ENCODE results near the gene CCDC136.

CCDC136 gene

GRCh38 chr7:128833148-128833945 lies 41.6 kb downstream of the CCDC136 start:
- DNase-seq, result no peak

- DNase-seq, result no peak
Measured at GRCh38 chr7:128833946-128834325, 42.2 kb downstream of the CCDC136 start.

DNA sequence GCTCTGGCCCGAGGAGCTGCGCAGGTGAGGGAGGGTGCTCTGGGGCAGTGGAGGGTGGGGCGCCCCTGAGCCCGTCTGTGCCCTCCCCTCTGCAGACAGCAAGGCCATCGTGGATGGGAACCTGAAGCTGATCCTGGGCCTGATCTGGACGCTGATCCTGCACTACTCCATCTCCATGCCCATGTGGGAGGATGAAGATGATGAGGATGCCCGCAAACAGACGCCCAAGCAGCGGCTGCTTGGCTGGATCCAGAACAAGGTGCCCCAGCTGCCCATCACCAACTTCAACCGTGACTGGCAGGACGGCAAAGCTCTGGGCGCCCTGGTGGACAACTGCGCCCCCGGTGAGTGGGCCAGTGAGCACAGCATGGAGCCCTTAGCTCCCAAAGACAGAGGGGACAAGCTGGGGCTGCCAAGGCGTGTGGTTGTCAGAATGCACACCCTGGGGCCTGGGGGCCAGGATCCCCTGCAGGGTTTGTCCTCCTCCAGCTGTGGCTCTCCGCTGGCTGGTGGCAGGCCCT lies 43.5 kb downstream of the CCDC136 start:
- DNase-seq, result no peak

DNA sequence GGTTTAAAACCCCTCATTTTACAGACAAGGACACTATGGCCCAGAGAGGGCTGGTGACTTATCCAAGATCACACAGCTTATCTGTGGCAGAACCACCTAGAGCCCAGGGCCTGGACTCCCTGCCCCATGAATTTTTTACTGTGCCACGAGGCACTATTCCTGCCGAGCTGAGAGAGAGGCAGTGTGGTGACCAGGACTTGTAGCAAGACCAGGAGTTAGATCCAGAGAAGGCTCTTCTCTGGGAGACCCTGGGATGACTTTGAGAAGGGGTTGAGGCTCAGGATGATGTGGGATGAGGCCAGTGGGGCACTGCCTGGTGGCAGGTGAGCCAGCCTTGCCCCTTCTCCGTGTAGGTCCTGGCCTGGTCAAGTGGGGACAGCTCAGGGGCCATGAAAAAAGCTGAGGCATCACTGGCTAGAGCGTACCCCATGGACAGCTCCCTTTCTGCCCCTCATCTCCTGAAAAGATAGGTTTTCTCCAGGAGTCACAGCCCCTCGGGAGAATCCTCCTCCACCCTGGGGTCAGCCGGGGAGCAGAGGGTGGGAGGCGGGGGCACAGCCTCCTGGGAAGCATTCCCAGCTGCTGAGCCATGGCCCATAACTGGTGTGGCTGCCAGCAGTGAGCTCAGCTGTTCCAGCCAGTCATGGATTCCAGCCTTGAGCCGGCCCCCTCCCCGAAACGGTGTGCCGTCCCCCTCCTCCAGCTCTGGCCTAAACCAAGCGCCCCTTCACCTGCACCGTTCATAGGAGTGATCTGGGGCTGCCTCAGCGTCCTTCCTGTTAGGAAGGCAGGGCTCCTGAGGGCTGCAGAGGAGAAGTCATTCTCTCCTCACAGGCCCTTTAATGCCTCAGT lies 44.2 kb downstream of the CCDC136 start:
- no peak for DNase-seq

- DNase-seq, result no peak
Measured at GRCh38 chr7:128836729-128837348, 45.1 kb downstream of the CCDC136 start.

DNA sequence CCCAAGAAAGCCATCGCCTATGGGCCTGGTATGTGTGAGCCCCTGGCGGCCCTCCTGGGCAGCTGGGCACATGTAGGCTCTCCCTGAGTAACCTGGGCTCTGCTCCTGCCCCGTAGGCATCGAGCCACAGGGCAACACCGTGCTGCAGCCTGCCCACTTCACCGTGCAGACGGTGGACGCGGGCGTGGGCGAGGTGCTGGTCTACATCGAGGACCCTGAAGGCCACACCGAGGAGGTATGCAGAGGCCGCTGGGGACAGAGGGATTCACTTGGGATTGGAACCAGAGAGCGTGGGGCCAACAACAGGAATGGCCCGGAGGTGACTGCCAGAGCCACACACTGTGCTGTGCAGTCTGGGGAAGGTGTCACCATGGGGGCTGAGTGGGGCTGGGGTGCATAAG lies 45.8 kb downstream of the CCDC136 start:
- no peak for DNase-seq

DNA sequence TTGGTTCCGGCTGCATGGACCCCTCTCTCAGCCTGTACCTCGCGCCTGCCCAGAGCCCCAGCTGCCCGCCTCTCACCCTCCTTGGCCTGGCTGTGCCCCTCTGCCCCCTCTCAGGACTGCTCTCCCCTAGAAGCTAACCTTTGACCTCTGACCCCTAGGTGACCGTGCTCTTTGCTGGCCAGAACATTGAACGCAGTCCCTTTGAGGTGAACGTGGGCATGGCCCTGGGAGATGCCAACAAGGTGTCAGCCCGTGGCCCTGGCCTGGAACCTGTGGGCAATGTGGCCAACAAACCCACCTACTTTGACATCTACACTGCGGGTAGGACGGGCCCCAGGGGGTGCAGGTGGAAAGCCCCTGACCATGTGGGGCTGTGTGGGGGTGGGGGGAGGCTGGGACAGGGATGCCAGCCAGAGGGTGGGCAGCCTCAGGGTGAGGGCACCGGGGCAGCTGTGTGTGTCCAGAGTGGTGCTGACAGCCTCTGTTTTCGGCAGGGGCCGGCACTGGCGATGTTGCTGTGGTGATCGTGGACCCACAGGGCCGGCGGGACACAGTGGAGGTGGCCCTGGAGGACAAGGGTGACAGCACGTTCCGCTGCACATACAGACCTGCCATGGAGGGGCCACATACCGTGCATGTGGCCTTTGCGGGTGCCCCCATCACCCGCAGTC lies 46.5 kb downstream of the CCDC136 start:
- DNase-seq, result no peak

DNA sequence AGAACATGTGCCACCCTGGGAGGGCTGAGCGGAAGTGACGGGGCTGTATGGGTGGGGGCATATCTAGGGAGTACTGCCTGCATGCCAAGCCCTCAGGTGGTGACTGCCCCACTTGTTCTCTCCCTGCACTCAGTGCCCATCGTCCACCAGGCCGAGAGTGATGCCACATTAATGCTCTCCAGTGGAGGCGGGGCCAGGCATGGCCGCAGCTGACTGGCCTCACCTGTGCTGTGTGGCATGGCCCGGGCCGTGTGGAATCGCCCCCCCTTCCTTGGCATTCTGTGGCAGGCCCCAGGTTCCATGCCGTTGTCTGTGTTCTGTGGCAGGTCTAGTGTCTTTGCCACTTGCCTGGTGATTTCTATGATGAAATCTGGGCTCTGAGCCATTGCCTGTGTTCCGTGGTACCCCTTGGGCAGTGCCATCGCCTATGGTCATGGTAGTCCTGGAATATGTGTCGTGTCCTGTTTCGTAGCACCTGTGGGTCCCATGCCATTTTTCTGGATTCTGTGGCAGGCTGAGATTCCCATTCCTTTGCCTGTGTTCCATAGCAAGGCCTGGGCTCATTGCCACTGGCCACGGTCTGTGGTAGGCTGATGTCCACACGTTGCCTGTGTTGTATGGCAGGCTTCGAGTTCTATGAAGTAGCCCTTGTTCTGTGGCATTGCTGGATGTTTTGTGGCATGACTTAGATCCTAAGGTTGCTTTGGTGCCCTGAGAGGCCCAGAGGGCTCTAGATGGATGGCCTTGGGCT lies 47.4 kb downstream of the CCDC136 start:
- no peak for DNase-seq

GRCh38 chr7:128839751-128840177 lies 48.0 kb downstream of the CCDC136 start:
- DNase-seq, result no peak

DNA sequence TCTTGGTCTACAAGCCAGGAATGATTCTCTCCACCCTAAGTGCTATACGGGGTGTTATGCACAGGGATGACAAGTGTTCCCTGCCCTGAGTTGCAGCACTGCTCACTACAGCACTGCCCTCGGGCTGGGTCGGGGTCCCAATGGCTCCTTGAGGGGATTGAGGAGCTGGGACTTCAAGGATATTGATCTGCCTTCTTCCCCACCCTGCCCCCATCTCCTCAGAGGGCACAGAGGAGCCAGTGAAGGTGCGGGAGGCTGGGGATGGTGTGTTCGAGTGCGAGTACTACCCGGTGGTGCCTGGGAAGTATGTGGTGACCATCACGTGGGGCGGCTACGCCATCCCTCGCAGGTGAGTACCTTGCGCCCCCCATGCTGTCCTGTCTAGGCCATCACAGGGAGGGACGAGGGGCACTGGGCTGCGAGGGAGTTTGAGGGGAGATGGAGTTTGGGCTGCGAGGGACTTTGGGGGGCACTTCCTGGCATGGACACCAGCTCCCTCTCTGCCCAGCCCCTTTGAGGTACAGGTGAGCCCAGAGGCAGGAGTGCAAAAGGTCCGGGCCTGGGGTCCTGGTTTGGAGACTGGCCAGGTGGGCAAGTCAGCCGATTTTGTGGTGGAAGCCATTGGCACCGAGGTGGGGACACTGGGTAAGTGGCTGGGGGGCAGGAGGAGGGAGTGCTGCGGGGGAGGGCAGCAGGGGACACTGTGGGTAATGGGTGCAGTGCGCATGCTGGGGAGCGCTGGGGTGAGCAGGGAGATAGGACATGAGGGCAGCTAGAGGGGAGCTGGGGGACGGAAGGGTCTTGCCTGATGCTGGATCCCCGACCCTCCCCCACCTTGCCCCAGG lies 48.8 kb downstream of the CCDC136 start:
- no peak for DNase-seq

DNA sequence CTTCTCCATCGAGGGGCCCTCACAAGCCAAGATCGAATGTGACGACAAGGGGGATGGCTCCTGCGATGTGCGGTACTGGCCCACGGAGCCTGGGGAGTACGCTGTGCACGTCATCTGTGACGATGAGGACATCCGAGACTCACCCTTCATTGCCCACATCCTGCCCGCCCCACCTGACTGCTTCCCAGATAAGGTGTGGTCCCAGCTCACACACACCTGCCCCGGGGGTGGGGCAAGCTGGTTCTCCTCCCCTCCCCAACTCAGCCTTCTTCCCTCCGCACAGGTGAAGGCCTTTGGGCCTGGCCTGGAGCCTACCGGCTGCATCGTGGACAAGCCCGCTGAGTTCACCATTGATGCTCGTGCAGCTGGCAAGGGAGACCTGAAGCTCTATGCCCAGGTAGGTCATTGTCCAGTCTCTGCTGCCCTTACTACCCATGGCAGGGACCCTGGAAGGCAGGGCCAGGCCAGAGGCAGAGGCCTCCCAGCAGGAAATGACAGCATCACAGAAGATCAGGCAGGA lies 49.5 kb downstream of the CCDC136 start:
- DNase-seq, result no peak

DNA sequence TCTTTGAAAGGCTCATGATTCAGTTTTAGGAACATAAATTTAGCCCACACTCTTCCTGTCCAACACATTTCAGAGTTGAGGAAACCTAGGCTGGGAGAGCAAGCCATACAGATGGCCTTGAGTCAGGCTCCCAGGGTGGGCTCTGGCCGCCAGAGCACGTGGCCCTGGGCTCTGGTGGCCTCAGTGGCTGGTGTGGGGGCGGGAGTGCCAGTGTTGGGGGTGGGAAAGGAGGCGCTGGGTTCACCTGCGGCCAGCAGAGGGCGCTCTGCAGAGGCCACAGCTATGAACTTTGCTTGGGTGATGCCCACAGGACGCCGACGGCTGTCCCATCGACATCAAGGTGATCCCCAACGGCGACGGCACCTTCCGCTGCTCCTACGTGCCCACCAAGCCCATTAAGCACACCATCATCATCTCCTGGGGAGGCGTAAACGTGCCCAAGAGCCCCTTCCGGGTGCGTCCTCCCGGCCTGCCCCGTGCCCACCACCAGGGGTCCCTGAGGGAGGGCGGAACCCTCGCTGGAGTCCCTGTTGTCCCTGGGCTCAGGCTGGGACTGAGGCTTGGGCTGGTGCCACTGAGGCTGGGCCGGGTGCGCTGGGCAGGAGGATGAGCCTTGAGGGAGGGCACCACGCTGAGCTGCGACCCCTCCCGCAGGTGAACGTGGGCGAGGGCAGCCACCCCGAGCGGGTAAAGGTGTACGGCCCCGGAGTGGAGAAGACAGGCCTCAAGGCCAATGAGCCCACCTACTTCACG lies 50.3 kb downstream of the CCDC136 start:
- DNase-seq, result peak; percentile 57

GRCh38 chr7:128842674-128843641 lies 51.2 kb downstream of the CCDC136 start:
- DNase-seq, result no peak

- no peak for DNase-seq
Measured at GRCh38 chr7:128843938-128844621, 52.3 kb downstream of the CCDC136 start.

- no peak for DNase-seq
Measured at GRCh38 chr7:128844777-128845311, 53.1 kb downstream of the CCDC136 start.

DNA sequence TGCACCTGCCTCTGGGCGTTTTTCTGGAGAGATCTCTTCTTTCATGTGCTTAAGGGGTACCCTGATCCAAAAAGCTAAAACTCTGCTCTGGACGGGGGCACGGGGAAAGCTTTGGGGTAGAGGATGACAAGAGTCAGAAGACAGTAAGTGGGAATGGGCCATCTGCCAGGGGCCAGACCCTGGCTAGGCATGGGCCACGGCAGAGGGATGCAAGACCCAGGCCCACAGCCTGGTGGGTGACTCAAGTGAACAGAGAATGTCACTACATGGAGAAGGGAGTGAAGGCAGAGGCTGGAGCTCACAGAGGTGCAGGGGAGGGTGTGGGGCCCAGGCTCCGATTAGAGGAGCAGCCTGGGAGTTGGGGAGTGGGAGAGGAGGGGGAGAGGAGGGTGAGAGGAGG lies 53.7 kb downstream of the CCDC136 start:
- no peak for DNase-seq

- no peak for DNase-seq
Measured at GRCh38 chr7:128845987-128846386, 54.2 kb downstream of the CCDC136 start.
